ENCODE results near the gene AQP12B.

AQP12B gene

DNA sequence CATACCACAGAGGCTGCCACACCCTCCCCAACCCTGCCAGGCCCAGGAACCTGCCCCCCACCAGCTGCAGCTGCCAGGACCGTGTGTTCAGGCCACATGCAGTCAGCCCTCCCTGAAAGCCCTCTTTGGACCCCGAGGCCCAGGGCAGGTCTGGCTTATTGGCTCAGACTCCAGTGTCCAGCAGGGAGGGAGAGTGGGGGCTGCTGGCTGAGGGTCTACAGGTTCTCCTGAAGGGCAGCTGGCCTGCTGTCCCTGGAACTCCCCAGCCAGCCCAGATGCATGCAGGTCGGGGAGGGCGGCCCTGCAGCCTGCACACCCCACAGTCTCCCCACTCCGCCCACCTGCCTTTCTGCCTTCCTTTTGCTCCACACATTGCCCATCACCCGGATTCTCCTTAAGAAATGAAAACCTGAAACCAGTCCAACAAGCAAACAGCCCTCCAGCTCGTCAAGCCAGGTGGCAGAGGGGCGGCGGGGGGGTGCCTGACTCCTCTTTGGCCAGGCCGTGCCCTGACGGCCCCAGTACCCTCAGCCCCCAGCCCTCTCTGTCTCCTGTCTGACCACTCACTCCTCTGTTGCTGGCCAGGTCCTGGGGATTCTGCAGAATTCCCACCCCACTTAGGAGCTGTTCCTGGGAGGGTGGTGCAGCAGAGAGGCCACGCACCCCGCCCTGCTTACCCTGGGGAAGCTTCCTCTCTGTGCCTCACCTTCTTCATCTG is 39.4 kb downstream of the AQP12B start:
- TF ChIP-seq POLR2AphosphoS5 (IDR thresholded peaks at IDR 0.05; ENCODE audit: low read depth, low read length) (no peak), TAF1 (IDR thresholded peaks at IDR 0.05; ENCODE audit: borderline replicate concordance, low read depth, low read length) (no peak), POLR2A (IDR thresholded peaks at IDR 0.05; ENCODE audit: low read depth, low read length) (no peak)
- DNase-seq (ENCODE audit: insufficient read length), result peak; percentile 17
- no peak for FAIRE-seq

DNA sequence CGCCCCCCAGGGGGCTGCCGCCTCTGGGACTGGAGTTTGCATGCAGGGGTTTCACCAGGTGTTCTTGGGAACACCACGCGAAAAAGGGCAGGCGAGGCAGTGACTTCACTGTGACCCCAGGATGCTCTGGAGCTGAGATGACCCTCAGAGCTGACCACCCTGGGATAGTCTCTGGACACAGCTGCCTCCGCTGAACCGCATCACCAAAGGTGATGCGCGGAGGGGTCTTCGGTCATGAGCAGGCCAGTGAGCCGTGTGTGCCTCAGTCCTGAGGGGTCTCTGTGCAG is 39.9 kb downstream of the AQP12B start:
- DNase-seq (ENCODE audit: insufficient read length), result peak; percentile 16
- no peak for FAIRE-seq
- TF ChIP-seq POLR2A (IDR thresholded peaks at IDR 0.05; ENCODE audit: low read depth, low read length) (no peak), TAF1 (IDR thresholded peaks at IDR 0.05; ENCODE audit: borderline replicate concordance, low read depth, low read length) (no peak), POLR2AphosphoS5 (IDR thresholded peaks at IDR 0.05; ENCODE audit: low read depth, low read length) (no peak)

DNA sequence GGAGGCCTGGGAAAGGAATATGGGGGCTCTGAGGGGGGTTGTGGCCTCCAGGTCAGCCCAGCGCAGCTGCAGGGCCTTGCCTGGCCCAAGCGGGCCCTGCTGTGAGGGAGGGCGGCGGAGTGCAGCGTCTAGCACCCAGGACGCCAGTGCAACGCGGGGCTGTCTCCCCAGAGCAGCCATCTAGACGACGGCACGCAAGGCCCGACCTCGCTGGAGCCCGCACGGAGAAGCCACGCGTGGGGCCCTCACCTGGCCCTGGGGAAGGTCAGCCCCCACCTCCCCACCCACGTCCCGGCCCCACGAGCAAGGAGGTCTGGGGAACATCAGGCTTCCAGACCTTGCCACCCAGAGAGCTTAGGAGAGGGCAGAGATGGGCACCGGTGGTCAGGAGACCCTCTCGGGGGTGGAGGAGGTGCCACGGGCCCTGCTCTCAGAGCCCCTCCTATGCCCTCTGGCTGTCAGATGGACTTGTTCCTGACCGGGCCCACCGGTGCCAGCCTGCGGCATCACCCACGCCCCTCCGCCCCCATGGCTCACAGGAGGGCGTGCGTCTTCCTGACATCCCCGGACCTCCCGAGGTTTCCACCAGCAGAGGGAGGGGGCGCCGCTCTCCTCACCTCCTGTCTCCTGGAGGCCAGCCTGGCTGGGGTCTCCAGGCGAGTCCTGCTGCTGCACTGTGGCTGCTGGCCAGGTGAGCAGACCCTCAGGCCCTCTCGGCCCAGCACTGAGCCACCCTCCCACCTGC is 40.5 kb downstream of the AQP12B start:
- DNase-seq (ENCODE audit: insufficient read length), result peak; percentile 17
- FAIRE-seq, result no peak
- TF ChIP-seq TAF1 (IDR thresholded peaks at IDR 0.05; ENCODE audit: borderline replicate concordance, low read depth, low read length) (no peak), POLR2AphosphoS5 (IDR thresholded peaks at IDR 0.05; ENCODE audit: low read depth, low read length) (no peak), POLR2A (IDR thresholded peaks at IDR 0.05; ENCODE audit: low read depth, low read length) (no peak)

DNA sequence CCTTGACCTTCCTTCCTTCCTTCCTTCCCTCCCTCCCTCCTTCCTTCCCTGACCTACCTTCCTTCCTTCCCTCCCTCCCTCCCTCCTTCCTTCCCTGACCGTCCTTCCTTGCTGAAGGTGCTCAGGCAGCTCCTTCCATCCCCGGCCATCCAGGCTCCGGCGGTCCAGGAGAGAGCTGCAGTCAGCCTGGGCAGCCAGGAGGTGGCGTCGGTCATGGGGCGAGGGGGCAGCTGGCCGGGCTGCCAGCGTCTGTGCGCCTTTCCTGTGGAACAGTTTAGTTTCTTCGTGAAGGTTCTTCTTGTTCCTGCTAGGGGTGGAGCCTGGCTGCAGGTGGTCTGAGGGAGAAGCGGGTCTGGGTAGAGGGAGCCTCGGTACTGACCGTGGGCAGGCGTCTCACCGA is 41.7 kb downstream of the AQP12B start:
- FAIRE-seq (no peak), DNase-seq (ENCODE audit: insufficient read length) (peak; percentile 13)
- TF ChIP-seq TAF1 (IDR thresholded peaks at IDR 0.05; ENCODE audit: borderline replicate concordance, low read depth, low read length) (no peak), POLR2AphosphoS5 (IDR thresholded peaks at IDR 0.05; ENCODE audit: low read depth, low read length) (no peak), POLR2A (IDR thresholded peaks at IDR 0.05; ENCODE audit: low read depth, low read length) (no peak)

DNA sequence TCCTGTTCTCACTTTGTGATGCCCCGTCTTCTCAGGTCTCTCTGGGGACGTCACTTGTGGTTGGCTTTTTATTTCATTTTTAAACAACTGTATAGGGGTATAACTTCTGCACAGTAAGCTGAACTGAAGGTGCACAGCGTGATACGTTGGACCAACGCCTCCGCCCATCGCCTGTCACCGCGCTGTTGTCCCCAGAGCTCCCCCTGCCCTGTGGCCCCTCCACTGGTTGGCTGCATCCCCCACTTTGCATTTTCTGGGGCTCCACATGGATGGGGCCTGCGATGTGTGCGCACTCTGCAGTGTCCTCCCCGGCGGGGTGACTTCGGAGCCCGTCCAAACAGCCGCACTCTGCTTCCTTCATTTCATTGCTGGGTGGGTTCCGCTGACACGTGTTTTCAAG is 43.1 kb downstream of the AQP12B start:
- FAIRE-seq (no peak), DNase-seq (ENCODE audit: insufficient read length) (no peak)
- no peak for TF ChIP-seq POLR2AphosphoS5 (IDR thresholded peaks at IDR 0.05; ENCODE audit: low read depth, low read length)
- TF ChIP-seq POLR2A (IDR thresholded peaks at IDR 0.05; ENCODE audit: low read depth, low read length), result no peak
- TF ChIP-seq TAF1 (IDR thresholded peaks at IDR 0.05; ENCODE audit: borderline replicate concordance, low read depth, low read length), result no peak

DNA sequence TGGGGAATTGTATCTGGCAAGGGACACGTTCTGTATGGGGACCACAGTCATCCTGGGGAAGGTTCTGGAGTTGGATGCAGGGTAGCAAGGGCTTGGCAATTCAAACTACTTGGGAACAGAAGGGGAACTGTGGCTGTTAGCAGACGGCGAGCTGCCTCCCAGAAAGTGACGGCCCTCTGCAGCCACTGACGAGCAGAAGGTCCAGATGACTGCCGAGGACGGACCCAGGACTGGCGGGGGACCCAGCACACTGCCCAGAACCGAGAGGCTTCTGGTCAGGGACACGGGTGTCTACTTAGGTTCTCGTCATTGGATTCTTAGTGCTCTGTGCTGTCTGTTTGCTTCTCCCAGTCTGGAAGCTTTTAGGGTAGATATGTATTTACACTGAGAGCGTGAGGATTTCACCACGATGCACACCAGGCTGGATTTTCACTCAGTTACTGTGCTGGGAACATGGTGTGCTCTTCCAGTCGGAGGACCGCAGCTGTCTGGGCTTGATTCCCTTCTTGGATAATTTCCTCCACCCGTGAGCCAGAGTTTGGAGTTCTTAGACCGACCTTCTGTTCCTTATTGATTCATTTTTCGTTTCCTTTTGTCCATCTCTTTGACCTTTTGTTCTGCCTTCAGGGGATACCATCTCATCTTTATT is 44.0 kb downstream of the AQP12B start:
- DNase-seq (ENCODE audit: insufficient read length), result peak; percentile 19
- TF ChIP-seq POLR2AphosphoS5 (IDR thresholded peaks at IDR 0.05; ENCODE audit: low read depth, low read length), result no peak
- no peak for TF ChIP-seq TAF1 (IDR thresholded peaks at IDR 0.05; ENCODE audit: borderline replicate concordance, low read depth, low read length)
- TF ChIP-seq POLR2A (IDR thresholded peaks at IDR 0.05; ENCODE audit: low read depth, low read length), result no peak
- no peak for FAIRE-seq

DNA sequence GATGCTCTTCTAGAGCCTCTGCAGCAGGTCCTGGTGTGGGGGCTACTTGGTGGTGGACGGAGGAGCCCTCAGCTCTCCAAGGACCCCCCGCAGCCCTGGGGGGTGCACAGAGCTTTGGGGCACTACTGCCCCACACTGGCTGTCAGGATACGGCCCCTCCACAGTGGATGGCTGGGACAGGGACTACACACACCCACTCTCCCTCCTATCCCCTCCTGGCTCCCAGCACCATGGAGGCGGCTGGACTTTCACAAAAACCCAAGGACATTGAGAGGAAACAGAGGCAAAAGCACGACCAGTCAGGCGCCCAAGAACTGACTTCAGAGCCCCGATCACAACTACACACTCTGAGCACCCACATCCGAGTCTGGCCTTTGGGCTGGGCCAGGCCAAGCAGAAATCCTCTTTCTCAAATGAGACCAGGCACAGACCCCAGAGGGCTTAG is 44.8 kb downstream of the AQP12B start:
- DNase-seq (ENCODE audit: insufficient read length) (peak; percentile 7), FAIRE-seq (no peak)
- TF ChIP-seq POLR2AphosphoS5 (IDR thresholded peaks at IDR 0.05; ENCODE audit: low read depth, low read length), result no peak
- no peak for TF ChIP-seq POLR2A (IDR thresholded peaks at IDR 0.05; ENCODE audit: low read depth, low read length)
- TF ChIP-seq TAF1 (IDR thresholded peaks at IDR 0.05; ENCODE audit: borderline replicate concordance, low read depth, low read length), result no peak

DNA sequence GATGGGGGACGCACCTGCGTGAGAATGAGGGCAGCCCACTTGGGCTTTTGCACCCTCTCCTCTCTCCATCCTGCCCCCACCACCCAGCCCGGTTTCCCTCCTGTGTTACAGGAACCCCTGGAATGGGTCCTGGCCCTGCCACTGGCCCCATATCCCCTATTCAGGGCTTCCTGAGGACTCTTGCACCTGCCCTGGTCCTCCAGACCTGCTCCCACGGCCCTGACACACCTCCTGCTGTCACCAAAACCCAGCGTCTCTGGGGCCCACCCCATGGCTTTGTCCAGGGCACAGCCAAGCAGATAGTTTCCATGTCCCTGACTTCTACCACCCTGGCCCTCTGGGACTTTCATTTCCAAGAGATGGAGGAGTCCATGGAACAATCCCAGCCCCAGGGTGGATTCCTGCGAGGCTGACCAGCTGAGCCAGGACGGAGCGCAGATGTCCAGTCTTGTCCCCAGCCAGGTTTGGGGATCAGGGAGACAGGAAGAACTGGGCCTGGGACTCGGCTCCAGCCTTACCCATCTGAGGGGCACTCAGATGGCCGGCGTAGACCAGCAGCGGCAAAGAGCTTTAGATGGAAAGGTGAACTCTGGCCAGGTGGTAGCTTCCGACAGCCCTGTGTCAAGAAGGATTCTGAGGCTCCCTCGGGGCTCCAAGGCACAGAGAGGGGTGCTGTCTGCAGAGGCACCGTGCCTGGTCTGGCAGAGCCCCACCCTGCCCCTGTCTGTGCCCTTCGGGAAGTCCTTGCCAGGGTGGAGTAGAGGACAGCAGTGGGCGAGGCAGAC is 45.4 kb downstream of the AQP12B start:
- TF ChIP-seq POLR2AphosphoS5 (IDR thresholded peaks at IDR 0.05; ENCODE audit: low read depth, low read length) (no peak), POLR2A (IDR thresholded peaks at IDR 0.05; ENCODE audit: low read depth, low read length) (no peak), TAF1 (IDR thresholded peaks at IDR 0.05; ENCODE audit: borderline replicate concordance, low read depth, low read length) (no peak)
- no peak for FAIRE-seq
- DNase-seq (ENCODE audit: insufficient read length), result peak; percentile 22

DNA sequence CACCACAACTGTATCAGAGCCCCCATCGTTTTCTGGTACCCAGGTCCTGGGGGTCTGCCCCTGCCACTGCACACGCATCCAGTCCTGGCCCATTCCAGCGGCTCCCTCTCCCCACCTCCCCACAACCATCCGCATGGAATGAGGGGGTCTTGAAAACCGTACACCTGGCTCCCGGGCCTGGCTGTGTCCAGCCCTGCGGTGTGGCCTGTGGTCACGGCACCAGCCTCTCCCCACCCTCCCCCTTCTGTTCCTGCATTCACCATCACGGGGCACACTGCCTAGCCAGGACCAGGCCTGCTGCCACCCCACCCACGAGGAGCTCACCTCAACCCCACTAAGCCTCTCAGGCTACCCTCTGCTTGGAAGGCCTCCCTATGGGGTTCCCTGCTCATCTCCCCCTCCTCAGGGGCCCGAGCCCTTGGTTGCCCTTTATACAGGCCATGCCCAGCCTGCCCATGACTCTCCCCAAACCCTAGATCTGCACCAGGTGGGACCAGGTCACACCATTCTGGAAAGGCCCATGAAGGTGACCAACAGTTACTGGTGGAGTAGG is 46.0 kb downstream of the AQP12B start:
- no peak for TF ChIP-seq POLR2A (IDR thresholded peaks at IDR 0.05; ENCODE audit: low read depth, low read length)
- FAIRE-seq (no peak), DNase-seq (ENCODE audit: insufficient read length) (peak; percentile 9)

DNA sequence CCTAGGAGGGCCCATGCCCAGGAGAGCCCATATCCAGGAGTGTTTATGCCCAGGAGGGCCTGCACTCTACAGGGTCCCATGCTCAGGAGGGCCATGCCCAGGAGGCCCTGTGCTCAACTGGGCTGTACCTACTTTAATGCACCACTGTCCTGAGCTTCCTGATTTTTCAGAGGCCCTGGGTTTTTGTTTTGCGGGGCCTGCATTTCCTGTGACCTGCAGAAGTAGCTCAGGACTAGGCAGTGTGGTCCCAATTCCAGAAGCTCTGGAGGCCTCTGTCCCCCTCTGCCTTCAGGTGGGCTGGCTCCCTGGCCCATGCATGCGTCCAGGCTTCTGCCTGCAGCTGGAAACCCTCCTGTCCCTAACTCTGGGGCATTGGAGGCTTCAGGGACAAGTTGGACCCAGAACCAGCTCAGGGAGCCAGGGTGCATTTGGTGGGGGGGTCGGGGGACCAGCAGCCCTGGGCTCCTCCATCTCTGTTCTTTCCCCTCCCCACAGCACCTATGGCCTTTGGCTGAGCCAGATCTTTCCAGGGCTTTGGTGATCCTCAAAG is 46.6 kb downstream of the AQP12B start:
- DNase-seq (ENCODE audit: insufficient read length), result no peak
- FAIRE-seq, result no peak
- TF ChIP-seq TAF1 (IDR thresholded peaks at IDR 0.05; ENCODE audit: borderline replicate concordance, low read depth, low read length) (no peak), POLR2AphosphoS5 (IDR thresholded peaks at IDR 0.05; ENCODE audit: low read depth, low read length) (no peak), POLR2A (IDR thresholded peaks at IDR 0.05; ENCODE audit: low read depth, low read length) (no peak)
